HG02571 (cell line): ENCODE measurements around the gene TPX2.
"Not testable (repeated sequence)": the region's sequence is repeated elsewhere in the genome, so short reads cannot be mapped to it uniquely, and the experiment has no call there.

ENCODE experiments used
- ATAC-seq: cut with Tn5 transposase; IDR thresholded peaks from one replicate; pipeline ENCODE4 v1.9.1; 2021; ENCODE audit warnings: mild to moderate bottlenecking, moderate library complexity; ENCODE audit not compliant: unreplicated experiment

Gene TPX2

DNA sequence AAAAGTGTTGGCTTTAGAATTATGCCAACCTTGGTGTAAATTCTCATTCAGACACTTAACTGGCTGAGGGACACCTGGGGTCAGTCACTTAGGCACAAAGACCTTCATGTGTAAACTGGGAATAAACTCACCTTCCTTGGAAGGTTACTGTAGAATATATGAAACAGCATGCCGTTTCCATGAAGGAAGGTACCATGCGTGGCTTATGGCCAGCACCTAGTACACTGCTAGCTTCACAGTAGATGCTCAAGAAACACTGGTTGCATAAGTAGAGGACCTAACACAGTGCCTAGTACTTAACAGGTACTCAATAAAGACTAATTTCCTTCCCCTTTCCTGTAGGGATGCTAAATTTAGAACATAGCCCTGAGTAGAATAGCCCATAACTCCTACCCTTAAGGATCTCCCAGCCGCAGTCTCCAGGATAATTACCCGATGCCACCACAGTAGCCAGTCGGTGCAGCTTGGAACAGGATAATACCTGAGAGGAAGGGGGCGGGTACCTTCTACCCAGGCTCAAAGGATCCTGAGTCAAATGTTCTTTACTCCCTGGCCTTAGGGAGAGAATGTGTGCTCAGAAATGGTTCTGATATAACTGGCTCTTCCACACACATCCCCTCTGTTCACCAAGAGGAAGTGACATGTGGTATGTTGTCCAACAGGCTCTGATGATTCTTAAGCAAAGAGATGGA lies 20.0 kb upstream of the TPX2 start:
- no peak for ATAC-seq

DNA sequence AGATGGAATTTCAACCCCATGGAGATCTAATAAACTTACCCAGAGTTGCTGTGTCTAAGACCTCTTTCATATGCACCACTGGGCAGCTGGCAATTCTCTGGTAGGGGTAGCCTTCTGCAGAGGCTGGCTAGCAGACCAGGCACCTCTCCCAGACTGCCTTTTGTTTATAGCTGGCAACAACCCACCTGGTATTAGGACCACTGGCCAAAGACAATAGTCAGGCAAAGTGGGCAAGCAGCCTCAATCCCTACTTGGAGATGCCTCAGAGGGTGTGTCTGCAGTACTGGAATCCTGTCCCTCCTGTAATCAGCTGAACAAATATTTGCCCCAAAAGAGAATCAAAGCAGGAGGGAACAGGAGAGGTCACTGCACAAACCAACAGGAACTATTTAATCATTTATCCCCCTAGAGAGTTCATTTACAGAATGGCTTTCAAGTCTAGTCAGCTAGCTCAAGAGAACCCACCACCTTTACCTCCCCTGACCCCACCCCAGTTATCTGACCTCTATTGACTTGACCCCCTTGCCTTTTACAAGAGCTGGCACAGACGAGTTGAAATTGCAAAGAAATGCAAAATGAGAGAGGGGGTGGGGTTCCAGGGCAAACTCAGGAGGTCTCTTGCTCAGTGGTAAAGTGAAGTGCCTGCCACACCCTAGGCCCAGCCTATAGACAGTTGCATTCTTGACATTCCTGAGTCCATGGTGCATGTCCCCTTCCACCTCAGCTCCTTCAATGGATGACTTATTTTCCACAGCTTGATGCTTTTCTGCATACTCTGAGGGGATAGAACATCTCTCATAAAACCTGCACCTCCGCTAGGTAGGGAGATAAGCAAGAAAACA lies 19.2 kb upstream of the TPX2 start:
- no peak for ATAC-seq

DNA sequence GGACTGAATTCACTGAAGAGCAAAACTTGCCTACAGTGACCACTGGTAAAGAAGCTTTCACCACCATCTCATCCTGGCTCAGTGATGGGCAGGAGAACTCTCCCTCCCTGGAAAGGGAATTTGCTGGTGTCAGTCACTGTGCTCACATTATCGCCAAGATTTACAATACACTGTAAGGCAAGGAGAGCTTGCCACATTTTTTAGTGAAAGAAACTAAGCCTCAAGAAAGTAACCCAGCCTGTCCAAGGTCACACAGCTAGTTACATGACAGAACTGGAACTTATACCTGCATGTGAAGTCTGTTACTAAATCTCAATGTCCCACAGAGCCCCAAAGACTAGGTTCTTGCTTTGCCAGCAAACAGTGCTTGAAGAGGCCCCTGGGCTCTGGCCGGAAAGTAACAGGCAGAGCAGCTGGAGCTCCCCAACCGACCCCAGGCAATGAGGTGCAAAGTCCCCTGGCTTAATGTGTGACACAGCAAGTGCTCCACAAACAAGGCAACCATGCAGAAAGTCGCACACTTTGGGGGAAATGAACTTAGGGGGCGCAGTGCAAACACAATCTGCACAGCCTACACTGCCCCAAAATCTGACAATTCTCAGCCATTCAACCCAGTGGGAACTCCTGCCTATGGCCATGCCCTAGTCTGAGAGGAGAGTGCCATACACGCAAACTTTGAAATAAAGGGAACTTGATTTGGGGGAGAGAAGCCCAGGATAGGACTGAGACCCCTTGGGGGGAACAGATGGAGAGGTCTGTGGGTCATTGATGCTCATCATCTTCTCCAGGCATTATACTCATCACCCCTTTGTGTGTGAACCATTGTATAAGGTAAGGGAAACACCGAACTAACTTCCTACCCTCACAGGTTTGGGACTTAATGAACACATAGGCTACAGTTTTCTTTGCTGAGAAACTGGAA lies 18.3 kb upstream of the TPX2 start:
- ATAC-seq = no peak

DNA sequence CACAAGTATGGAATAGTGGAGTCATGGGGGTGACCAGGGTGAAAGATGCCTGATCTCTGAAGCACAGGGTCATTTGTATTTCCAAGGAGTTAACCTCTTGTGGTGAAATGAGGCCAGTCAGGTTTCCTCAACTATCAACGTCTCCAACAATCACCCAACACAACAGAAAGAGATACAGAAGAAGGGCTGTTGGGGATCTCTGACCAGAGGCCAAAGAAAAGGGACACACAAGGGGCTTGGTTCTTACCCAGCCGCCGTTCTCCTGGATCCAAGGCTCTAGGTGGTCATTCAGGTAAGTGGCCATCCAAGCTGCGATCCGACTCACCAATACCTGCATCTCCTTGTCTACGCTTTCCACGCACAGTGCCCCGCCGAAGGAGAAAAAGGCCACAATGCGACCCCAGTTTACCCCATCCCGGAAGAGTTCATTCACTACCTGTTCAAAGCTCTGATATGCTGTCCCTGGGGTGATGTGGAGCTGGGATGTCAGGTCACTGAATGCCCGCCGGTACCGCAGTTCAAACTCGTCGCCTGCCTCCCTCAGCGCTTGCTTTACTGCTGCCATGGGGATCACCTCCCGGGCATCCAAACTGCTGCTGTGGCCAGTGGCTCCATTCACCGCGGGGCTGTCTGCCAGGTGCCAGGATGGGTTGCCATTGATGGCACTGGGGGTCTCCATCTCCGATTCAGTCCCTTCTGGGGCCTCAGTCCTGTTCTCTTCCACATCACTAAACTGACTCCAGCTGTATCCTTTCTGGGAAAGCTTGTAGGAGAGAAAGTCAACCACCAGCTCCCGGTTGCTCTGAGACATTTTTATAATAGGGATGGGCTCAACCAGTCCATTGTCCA lies 17.5 kb upstream of the TPX2 start:
- ATAC-seq = no peak

DNA sequence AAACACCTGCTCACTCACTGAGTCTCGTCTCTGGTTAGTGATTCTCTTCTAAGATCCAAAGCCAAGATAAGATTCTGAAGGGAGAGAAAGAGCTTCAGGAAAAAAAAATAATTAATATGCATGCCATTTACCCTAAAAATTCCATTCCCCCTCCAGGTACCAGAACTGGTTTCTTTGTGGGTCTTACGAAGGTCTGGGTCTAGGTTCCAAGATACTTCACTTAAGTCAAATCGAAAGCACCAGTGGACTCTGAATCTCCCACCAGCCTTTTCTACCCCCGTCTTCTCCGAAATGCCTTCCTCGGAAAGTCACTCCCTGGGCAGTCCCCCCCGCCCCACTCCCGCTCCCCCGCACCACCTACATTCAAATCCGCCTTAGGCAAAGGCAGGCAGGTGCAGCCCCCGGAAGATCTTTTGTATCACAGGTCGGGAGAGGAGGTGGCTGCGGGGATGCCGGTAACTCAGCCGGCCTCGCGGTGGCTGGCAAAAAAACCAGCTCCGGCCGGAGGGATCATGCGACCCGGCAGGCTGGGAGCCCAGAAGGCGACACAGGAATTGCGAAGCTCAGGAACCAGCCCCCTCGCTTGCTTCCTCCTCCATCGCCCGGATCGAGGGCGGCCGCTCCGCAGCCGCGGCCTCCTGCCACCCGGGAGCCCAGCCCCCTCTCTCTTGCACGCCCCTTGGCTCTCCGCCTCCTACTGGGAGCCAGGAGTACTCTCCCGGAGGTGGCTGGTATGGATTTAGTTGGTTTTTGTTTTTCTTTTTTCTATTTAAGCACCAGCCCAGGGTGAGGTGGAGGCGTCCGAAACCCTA lies 16.6 kb upstream of the TPX2 start, which contains the start of gene BCL2L1:
Gene BCL2L1, minus strand, starts transcription at position 612 of the 812 bp plus-strand sequence. CDS start 650 bp downstream, outside the sequence.
- ATAC-seq = peak; percentile 29

DNA sequence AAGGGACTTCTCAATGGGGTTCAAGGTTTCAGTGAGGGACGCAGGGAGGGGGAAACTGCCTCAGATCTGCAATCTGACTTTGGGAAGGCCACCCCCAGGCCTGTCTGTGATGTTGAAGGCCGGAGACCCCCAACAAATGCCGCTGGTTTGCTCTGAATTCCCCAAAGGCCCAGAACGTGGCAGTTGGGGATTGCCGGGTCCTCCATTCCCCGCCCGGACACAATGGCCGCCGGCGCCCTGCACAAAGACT lies 16.1 kb upstream of the TPX2 start:
- ATAC-seq = no peak

DNA sequence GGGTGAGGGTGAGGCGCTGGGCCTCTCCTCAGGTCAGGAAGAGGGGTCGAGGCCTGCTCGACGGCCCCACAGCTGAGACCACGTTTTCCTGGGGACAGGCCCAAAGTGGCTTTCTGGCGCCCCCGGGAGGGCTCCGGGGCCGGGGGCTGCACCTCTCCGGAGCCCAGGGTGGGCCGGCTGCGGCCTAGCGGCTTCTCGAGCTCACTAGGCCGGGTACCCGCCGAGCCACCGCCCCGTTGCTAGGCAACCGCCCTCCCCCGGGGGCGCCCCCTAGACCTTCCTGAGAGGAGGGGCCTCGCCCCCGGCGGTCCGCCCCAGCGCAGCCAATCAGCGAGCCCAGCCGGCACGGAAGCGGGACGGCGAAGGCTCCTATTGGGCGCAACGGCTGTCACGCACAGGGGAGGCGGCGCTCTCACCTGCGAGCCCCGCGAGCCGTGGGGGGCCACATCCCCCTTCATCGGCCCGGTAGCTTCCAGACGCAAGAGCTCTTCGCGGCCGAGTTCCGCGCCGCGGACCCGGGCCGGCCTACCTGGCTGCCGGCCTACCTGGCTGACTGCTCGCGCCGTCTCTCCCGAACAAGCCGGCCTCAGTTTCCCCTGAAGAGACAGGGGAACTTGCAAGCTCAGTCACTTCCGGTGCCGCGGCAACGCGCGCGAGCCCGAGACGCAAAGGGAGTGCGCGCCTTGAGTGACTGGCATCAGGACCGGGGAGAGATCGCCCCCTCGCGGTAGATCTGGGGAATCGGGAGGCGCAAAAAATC lies 15.6 kb upstream of the TPX2 start:
- peak; percentile 83 for ATAC-seq

DNA sequence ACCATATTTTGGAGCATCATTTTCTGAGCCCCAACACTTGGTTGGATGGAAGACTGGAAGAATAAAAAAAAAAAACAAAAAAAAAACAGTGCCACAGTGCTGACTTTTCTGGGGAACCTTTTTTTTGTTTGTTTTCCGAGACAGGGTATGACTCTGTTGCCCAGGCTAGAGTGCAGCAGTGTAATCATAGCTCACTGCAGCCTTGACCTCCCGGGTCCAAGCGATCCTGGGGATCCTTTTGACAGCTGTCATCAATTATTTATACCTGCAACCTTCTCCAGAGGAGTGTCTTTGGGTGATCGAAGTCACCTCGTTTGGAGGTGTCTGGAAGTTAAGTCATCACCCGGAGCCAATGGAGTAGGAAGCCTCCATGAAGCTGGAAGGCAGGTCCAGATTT lies 7.8 kb upstream of the TPX2 start:
- no peak for ATAC-seq

DNA sequence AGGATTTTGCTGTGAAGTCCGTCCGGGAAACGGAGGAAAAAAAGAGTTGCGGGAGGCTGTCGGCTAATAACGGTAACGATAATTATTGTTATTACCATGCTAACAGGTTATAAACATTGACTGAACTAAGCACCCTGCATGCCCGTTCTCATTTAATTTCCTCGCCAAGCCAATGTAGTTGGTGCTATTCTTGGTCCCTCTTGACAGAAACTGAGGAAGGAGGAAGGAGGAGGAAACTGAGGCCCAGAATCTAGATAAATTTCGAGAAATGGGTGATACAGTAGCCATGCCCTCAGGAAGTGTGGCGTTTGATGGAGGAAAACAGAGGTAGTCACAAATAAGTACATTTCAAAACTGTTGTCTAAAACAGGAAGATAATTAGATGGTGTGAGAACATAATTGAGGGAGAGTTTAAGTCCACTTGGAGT lies 474 bp downstream of the TPX2 start:
- no peak for ATAC-seq

DNA sequence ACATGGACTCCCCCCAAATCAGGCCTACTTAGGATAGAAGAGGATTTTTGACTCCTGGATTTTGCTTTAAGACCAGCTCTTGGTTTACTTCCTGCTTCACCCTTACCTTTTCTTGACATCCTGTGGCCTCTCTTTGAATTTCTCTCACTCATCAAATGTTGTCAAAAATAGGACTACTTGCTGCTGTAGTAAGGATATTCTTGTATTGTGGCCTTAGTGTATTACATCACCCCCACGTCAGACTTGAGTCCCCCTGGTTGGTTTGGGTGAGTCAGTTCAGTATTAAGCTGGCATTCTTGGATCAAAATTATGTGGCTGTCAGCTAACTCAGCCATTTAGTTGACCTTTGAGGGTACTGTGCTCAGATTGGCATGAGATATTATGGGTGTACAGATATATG lies 1.1 kb downstream of the TPX2 start:
- no peak for ATAC-seq

DNA sequence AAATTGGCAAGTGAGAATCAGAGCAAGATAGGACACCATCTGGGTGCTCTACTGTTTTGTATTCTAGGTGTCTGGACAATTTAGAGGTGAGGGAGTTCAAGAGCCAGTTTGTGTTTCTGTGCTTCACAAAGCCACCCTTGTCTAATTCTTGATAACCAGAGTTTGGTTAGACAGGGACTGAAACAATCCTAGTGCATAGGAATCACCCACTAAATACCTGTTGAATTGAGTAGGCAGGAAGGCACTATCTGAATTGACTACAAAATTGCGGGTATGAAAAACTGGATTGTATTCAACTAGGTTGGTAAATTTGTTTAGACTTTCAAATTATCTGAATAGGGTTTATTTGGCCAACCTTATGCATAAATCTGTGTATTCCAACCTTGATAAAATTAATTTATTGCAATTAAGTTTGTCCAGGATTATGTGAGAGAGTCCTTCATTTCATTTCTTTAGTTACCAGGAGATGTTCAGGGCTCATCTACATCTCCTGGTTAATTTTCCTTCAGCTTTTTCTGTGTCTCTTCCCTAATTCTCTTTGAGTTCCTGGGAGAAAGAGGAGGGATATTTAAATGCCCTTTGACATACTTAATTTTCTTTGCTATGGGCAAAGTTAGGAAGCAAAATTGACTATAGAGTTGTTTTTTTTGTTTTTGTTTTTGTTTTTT lies 1.7 kb downstream of the TPX2 start:
- no peak for ATAC-seq

DNA sequence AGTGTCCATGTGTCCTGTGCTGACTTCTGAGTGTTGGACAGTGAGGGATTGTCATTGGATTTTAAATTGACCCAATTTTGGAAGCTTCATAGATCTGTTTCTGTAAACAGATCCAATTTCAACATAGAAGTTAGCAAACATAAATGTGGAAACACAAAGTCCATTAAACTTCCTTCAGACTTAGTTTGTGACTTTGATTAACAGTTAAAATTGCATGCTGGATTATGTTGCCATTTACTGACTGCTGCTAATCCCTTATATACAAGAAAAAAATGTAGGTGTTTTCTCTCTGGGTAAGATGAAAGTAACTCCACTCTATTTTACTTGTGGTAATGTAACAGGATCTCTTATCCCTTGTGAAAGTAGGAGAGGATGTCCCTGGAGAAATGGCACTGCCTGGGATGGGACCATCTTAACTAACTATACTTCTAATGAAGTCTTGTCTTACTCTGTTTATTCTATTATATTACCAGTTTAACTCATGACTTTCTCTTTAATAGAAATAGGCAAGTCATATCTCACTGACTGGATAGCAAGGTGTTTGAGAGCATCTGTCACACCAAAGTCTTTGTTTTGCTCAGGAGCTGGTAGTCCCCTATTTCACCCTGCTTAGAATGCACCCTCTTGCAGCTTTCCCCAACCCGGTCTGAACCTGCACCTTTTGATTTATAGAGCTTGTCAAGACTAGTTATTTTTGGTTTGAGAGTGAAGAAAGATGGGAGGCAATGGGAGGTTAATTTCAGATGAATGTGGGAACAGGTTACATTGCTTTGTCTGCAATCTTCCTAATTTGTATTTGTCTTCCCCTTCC lies 7.2 kb downstream of the TPX2 start:
- no peak for ATAC-seq

DNA sequence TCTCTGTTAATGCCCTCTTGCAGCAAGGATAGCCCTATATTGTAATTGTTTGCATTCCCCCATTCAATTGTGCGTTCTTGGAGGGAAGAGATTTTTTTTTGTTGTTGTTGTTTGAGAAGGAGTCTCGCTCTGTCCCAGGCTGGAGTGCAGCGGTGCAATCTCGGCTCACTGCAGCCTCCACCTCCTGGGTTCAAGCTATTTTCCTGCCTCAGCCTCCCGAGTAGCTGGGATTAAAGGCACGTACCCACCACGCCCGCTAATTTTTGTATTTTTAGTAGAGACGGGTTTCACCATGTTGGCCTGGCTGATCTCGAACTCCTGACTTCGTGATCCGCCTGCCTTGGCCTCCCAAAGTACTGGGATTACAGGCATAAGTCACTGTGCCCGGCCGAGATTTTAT lies 7.9 kb downstream of the TPX2 start:
- not testable (repeated sequence) for ATAC-seq

DNA sequence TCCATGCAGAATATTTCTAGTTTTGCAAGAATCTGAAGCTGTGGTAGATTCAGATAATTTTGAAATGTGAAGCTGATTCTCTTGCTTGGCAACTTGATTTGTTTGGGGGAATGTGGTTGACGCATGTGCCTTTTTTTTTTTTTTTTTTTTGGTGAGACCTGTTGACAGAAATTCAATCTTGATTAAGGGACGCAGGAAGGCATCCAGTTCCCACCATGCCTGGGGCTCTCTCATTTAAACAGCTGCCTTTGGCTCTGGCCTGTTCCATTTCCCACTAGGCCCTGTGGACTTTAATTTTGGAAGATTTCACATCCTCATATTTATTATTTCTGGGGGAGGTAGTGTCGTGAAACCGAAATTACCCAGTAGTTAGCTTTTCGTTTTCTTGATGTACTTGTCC lies 8.6 kb downstream of the TPX2 start:
- no peak for ATAC-seq

DNA sequence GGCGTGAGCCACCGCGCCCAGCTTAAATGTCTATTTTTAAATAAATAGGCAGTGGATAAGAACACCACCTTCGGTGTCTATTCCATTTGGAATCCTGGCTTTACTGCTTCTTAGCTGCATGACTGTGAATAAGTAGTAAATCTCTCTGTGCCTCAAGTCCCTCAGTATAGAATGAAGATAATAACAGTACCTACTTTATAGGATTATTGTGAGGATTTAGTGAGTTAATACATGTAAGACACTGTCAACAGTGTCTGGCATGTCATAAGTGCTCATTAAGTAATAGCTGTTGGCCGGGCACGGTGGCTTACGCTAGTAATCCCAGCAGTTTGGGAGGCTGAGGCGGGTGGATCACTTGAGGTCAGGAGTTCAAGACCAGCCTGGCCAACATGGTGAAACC lies 10.1 kb downstream of the TPX2 start:
- no peak for ATAC-seq

DNA sequence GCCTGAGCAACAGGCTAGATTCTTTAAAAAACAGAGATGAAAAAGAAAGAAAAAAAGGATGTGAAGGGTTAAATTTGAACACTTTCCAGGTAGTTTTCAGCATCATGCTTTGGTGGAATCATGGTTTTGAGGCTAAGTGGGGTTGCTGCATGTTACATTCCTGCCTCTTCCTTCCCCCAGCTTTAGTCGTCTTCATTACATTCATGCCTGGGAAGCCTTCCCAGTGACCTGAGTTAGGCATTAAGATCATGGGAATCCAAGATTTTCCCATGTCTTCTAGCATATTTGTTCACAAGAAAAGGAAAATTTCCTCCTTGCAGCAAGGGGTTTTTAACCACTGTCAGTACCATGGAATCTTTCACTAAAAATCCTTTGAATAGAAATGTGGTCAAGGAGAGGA lies 12.0 kb downstream of the TPX2 start:
- ATAC-seq = no peak

DNA sequence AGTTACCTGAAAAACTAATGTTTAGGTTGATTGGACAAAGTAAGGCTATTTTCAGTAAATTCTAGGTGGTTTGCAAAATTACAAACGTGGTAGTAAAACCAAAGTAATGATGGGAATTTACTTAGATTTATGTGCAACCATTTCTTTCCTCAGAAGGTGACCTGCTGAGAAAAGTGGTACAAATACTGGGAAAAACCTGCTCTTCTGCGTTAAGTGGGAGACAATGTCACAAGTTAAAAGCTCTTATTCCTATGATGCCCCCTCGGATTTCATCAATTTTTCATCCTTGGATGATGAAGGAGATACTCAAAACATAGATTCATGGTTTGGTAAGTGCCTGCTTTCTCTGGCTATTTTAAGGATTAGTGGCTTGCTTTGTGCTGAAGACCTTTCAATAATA lies 18.2 kb downstream of the TPX2 start:
- ATAC-seq = no peak

DNA sequence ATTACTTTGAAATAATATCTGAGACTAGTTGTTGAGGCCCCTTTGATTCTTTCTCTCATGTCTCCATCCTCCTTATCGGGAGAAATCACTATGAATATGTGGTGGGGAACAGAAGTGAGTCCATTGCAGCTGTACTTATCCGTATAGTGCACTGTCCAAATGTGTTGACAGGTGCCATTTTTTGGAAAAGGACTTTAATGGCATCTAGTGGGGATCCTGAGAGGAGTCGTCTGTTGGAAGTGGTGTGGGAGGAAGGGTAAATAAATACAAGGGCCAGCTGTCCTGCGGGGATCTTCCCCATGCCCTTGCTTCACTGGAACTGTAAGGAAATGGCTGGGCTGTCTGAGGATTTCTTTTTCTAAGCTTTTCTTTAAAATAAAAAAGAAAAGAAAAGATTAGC lies 19.4 kb downstream of the TPX2 start:
- ATAC-seq = no peak
